ENCODE data around the gene DNM3.
"Not testable (repeated sequence)": the region's sequence is repeated elsewhere in the genome, so short reads cannot be mapped to it uniquely, and the experiment has no call there.

Gene DNM3

DNA sequence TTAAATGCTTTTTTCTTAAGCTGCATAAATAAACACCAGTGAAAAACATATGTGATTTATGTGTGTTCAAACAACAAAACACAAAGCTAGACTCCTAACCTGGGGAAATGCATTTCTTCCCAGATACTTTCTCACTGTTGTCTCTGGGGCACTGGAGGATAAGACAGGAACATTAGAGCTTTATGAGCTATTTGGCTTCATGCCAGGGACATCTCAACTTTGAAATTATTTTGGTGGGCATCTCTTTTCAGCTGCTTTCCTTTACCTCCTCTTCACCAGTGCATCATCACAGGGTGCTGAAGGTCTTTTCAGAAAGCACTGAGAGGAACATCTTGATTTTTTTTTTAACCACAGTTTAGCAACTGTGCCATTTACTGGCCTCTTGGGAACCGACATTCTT lies 212.9 kb downstream of the DNM3 start:
- DNase-seq = no peak

- DNase-seq = not testable (repeated sequence)
These were observed 214.6 kb downstream of the DNM3 start for GRCh38 chr1:172055816-172056419.

DNA sequence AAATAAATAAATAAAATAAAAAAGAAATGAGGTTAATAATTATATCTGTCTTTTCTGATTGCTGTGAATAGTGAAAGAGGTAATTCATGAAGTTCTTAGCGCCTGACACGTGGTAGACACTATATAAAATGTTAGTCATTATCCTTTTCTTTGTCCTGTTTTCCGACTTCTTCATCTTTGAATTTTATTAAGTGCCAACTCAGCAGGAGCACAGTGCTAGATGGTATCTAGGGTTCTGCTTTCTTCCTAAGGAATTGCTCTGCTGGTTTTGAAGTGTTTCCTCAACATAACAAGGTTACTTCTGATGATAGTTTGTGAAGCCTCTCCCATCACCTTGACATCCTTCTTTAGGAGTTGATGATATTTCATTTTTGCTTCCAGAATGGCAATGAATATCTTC lies 227.0 kb downstream of the DNM3 start:
- no peak for DNase-seq

DNA sequence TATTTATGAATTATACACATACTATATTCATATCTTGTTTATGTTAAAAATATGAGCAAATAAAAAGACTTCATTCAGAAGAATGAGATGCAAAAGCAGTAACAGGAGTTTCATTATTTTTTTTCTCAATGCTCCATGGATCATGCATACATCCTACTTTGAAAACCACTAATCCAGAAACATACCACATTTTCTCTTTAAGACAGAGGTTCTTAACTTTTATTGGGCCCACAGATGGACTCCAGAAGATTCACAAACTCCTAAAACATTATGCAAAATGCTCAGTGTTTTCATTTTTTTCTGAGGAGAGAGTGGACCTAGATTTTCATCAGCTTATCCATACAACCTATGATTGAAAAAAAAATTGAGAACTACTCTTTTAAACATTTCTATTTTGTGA lies 227.8 kb downstream of the DNM3 start:
- DNase-seq = no peak

- no peak for DNase-seq
These were observed 228.2 kb downstream of the DNM3 start for GRCh38 chr1:172069534-172069933.

DNA sequence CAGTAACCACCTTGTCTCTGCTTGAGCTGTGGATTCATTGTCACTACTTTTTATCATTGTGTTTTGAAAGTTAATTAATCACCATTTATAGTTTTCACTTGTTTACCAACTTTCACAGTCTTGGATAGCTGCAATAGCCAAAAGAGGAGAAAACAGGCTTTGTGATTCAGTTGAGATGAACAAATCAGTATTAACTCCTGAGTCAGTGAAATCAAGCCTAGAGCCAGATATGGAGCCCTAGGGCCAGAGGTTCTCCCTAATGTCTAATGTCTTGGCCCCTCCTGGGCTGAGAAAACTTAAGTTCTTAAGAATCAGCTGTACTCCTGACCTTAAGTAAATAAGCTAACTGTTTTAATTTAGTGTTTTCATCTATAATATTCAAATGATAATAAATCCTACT lies 228.8 kb downstream of the DNM3 start:
- DNase-seq = no peak

DNA sequence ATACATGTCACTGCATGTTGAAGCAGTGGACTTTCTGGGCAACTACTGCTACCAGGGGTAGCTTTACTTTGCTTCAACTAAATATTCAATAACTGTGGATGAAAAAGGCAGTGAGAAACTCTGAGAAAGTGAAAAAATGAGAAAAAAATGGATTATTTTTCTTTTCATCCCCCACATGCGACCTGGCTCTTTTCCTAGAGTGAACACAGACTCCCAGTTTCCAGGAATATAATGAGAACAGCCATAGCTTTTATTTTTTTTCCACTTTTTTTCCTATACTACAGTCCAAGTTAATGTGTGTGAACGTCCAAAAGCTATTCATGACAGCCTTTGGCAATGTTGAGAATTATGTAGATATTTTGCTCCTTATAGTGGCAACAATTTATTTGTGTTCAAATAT lies 230.4 kb downstream of the DNM3 start:
- DNase-seq = no peak

GRCh38 chr1:172079859-172080258 lies 238.6 kb downstream of the DNM3 start:
- not testable (repeated sequence) for DNase-seq

DNA sequence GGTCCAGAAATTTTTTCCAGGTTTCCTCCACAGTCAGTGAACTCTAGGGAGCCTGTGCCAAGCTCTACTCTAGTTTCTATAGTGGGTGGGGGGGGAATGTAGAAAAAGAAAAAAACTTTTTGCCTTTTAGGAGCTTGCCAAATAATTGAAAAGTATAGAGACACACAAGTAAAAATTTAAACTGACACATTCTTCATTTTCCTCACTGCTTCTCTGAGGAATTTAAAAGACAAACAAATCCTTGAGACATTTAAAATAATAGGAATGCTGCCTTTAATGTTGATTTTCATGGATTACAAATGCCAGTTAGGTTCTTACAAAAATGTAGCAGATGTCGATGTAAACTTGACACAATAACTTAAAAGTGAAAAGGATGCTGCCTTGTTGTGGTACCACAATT lies 241.9 kb downstream of the DNM3 start:
- no peak for DNase-seq

- no peak for DNase-seq
These were observed 243.6 kb downstream of the DNM3 start for GRCh38 chr1:172084876-172085275.

DNA sequence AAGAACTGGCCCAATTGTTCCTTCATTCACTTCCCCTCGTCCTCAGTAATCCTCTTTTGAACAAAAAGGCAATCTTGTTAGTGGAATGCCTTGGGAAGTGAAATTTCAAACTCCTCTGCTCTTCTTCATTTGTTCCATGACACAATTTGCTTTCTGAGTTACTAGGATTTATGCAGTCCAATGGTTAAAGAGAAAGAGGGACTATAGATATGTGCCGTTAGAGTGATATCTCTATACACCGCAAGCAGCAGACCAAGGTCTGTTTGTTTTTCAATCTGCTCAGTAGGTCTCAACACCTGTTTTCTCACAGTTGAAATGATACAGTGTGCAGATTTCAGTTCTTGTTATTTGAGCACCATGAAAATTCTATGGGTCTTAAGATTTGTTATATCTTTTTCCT lies 244.0 kb downstream of the DNM3 start:
- no peak for DNase-seq

DNA sequence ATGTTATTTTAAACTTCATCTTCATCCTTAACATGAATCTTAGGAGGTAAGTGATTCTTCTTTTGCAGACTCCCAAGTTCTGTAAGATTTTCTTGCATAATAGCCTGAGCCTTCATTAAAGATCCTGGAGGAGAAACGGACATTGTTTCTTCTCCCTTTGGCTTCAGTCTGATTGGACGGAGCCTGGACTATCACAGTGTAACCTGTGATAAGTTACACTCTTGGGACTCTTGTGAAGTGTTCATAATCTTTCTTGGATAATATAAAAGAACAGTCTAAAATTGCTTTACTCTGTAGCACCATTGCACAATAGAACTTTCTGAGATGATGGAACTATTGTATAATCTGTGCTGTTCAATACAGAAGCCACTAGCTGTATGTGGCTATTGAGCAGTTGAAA lies 244.8 kb downstream of the DNM3 start:
- DNase-seq = no peak

DNA sequence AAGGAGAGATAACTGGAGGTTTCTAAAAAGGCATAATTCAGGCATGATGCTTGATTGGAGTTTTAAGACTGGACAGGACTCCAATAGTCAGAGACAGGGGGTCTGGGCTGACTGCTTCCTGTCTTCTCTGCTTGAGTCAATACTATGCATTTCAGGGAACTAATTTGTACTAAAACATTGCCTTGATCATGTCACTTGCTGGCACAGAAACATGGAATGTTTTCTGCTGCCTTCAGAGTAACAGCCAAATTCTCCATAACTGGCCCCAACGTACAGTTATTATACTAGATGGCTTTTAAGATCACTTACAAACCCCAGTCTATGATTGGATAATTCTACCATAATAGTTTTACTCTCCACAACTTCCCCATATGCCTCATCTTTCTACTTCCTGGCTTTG lies 247.0 kb downstream of the DNM3 start:
- no peak for DNase-seq

DNA sequence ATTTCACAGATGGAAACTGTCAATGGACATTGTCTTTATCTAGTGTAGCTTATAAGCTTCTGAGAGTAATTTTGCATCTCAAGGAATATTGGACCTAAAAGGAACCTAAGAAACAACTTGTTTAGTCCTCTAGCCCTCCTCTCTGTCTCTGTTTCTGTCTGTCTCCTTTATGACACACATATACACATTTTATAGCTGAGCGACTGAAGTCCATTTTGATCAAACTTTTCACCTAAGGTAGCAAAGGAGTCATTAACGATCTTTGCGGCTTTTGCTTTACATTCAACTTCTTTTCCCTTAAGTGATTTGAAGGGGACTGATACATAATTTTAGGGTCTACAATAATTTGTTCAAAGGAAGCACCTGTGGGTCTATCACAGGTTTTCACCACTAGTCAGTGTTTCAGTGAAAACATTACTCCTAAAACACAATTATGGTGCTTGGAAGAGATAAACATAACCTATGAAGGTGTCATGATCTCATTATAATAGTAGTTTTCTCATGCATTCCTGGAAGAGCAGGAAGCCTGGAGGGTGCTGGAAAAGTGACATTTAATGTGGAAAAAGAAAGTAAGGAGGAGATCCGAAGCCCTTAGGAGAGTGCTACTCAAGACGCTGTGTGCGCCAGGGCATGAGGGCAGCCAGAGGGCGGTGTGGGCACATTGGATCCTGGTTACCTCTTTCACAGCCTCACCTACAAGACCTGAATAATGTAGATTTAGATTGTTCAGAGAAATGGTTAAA lies 248.6 kb downstream of the DNM3 start:
- no peak for DNase-seq

- DNase-seq = no peak
These were observed 249.2 kb downstream of the DNM3 start for GRCh38 chr1:172090511-172090817.

- no peak for DNase-seq
These were observed 254.5 kb downstream of the DNM3 start for GRCh38 chr1:172095846-172096245.

DNA sequence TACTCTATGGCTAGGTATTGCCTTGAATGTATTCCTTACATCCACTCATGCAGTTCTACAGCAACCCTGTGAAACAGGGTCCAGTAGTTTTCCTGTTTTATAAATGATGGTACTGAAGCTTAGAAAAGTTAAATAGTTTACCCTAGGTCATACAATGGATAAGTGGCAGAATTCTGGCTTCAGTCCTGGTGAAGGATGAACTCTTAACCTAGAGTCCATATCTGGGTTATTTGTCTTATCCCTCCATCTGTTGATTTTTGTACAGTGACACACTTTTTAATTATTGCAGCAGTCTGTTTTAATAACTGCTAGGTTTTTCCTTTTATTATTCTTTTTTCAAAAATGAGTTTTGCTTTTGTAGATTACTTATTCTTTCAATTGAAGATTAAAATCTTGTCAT lies 263.9 kb downstream of the DNM3 start:
- DNase-seq = no peak

- DNase-seq = no peak
These were observed 266.1 kb downstream of the DNM3 start for GRCh38 chr1:172107316-172107975.

DNA sequence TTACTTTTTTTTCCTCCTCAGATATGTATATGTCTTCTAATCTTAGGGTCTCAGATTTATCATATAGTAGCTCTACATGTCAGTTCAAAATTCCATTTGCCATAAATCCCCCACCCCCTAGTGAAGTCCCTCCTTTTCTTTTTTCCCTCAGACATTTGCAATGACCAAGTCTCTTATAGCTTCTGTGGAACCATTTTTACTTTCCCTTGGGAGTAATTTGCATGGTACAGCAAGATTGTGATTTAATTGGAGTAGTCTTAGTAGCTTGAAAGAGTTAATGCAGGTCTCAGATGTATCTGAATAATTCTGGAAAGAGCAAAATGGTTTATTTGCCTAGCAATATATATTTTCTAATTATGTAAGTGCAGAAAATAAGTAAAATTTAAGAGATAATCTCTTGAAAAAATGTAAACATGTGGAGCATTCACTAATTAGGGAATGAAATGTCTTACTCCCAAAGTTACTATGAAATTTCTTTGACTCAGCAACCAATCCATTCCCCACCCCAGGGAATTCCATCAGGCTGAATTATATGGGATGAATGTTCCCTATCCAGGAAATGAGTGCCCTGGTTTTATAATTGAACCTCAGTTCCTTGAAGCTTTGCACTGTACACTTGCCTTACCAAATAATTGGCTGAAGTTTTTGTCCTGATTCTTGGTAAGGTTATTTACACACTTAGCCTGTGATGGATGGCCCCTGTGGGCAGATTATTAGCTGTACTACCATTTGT lies 267.0 kb downstream of the DNM3 start:
- no peak for DNase-seq

- DNase-seq = no peak
These were observed 268.1 kb downstream of the DNM3 start for GRCh38 chr1:172109359-172109758.

GRCh38 chr1:172112576-172112975 lies 271.3 kb downstream of the DNM3 start:
- no peak for DNase-seq

DNA sequence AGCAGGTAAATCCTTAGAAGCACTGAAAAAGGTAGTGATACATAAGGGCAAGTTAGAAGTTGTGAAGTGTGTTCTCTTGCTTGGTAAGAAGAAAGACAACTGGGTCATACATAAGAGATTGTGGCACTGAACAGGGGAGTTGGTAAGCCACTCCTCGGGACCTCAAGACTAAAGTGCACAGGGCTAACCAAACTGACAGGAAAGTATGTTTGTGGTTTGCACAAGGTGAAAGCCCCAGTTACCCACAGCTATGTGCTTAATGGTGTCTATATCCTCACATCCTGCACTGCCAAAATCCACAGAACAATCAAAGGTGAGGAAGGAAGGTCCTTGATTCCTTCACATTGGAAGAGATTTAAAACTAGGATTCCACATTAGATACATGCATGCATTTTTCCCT lies 276.5 kb downstream of the DNM3 start:
- DNase-seq = no peak

GRCh38 chr1:172118618-172119017 lies 277.3 kb downstream of the DNM3 start:
- no peak for DNase-seq

DNA sequence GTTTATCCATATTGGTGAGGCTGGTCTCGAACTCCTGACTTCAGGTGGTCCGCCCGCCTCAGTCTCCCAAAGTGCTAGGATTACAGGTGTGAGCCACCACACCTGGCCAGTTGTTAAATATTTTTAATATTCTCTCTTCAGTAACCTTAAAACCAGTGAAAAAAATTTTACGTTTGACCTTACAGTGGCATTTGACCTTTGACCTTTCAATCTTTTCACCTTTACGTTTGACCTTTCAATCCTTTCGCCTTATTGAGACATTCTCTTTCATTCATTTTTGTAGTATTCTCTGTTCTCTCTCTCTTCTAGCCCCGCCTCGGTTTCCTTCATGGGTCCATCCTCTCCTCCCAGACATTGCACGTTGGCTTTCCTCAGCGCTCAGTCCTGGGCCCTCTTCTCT lies 277.9 kb downstream of the DNM3 start:
- DNase-seq = no peak

Data from NCI-H1417 treated with DMSO at 0.1 percent for 48 hours (cell line).